Breast epithelium (tissue), 3 donors: ENCODE data around the gene FHL5.

Experiments used
- POLR2AphosphoS5 ChIP-seq, 3 donors: sonication (generic); formaldehyde crosslinking; IDR thresholded peaks; one replicate each; pipeline ENCODE4 v1.6.1; 2017; ENCODE audit warnings: antibody characterized with exemption in 3 of 3
- TF ChIP-seq, protein P1 (sequence below), 3 donors: fragments of 450-650 bp; IDR thresholded peaks; one replicate each; pipeline ENCODE4 v1.5.1; 2016 to 2017; ENCODE audit warnings: antibody characterized with exemption in 3 of 3, mild to moderate bottlenecking in 3 of 3, moderate library complexity in 3 of 3

- TF ChIP-seq, protein P1, sequence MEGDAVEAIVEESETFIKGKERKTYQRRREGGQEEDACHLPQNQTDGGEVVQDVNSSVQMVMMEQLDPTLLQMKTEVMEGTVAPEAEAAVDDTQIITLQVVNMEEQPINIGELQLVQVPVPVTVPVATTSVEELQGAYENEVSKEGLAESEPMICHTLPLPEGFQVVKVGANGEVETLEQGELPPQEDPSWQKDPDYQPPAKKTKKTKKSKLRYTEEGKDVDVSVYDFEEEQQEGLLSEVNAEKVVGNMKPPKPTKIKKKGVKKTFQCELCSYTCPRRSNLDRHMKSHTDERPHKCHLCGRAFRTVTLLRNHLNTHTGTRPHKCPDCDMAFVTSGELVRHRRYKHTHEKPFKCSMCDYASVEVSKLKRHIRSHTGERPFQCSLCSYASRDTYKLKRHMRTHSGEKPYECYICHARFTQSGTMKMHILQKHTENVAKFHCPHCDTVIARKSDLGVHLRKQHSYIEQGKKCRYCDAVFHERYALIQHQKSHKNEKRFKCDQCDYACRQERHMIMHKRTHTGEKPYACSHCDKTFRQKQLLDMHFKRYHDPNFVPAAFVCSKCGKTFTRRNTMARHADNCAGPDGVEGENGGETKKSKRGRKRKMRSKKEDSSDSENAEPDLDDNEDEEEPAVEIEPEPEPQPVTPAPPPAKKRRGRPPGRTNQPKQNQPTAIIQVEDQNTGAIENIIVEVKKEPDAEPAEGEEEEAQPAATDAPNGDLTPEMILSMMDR (IDR thresholded peaks at IDR 0.05): peak in 1 of 3 donors; percentile 38
- TF ChIP-seq POLR2AphosphoS5 (IDR thresholded peaks at IDR 0.05): no peak
Measured at GRCh38 chr6:96626759-96627364, 63.9 kb downstream of the FHL5 start.
